Stimulated activated naive CD4-positive, alpha-beta T cell (primary cell): ENCODE results near the gene TMEM242.
"Not testable (repeated sequence)": the region's sequence is repeated elsewhere in the genome, so short reads cannot be mapped to it uniquely, and the experiment has no call there.

Experiments used
- DNase-seq, 6 experiments: peaks; one replicate each; lab custom pipeline; 2025; lab: John Stamatoyannopoulos, UW

TMEM242 gene

DNA sequence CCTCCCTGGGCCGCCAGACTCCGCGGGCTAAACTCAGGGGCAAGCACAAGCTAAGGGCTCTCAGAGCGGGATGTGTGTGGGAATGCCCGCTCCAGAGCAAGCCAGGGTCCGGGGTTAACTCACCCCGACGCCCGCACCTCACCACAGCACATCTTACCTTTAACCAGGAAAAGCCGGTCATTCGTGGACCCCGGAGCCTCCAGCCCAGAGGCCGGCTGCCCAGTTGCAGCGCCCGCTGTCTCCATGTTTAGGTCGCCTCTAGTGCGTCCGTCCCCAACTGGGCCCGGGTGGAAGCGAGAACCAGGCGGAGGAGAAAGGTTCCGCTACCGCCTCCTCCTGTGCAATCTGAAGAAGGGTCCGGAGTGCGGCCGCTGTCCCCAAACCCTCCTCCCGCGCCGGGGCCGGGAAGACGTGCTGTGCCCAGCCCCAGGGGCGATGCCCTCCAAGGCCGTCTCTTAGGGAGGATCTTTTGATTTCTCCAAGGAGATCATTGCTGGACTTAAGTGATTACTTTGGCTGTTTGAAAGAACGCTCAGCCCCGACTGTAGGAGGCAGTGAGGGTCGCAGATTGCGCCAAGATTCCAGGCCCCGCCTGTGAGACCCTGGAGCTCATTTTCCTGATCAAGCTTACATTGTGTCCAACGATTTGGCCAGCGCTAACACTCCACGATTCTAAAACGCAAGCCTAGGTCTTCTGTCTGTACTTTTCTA lies at the start of gene TMEM242:
Gene TMEM242 (minus strand): TSS at position 265 of the 711 bp plus-strand sequence. CDS start 20 bp downstream, at position 245.
- no peak for DNase-seq

- no peak for DNase-seq
These were observed 49.4 kb upstream of the TMEM242 start for GRCh38 chr6:157372501-157373280.

DNA sequence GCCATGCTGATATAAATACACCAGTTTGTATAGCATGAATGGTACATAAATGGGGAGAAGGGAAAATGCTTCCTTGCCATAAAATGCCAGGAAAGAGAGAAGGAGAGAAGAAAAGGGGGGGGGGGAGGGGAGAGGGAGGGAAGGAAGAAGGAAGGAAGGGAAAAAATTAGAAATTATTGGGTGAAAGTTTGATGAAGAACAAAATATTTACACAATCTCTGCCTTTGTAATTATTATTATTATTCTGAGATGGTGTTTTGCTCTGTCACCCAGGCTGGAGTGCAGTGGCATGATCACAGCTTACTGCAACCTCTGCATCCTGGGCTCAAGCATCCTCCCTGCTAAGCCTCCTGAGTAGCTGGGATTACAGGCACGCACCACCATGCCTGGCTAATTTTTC lies 47.4 kb upstream of the TMEM242 start:
- no peak for DNase-seq

DNA sequence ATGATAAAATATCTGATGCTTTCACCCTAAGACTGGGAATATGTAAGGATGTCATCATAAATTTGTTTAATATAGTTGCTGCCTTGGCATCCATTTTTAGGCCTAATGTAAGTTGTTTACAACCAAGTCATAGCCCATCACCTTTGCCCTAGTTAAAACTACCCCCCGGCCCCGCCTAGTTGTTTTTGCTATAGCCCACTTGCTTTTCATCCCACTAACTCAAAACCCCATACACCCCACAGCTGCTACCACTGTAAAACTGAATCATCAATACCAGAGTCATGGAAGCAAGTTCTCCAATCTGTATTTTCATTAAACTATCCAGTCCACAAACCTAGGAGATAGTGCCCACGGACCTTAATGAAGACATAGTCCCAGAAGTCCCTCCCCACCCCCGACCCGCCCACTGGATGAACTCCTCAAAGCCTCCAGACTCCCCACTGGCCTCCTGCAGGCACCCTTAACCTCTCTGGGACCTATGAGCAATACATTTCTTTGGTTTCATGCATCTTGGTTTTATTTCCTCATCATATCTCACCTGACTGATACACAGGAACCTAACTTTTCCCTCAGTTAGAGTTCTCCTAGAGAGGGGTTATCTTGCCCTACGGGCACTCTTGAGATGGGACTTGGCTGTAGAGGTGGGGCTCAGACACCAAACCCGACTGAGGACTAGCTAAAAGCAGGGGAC lies 45.2 kb upstream of the TMEM242 start:
- no peak for DNase-seq

GRCh38 chr6:157366648-157367047 lies 43.3 kb upstream of the TMEM242 start:
- no peak for DNase-seq

GRCh38 chr6:157364705-157365104 lies 41.4 kb upstream of the TMEM242 start:
- no peak for DNase-seq

GRCh38 chr6:157361886-157362285 lies 38.6 kb upstream of the TMEM242 start:
- no peak for DNase-seq

DNA sequence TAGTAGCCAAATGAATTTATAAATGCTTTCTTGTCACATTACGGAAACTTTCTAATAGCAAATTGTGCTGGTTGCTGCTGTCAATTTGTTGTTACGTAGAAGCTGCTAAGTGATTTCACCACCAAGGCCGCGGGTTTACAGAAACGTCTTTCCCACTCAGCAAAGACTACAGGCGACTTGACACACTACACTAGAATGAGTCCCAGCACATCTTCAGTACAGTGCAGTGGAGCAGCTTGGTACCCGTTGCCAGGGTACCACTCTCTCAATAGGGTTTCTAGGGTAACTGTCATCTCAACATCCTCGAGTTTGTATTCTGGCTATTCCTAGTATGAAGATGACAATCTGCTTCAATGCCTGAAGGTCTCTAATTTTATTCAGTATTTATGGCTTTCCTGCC lies 35.0 kb upstream of the TMEM242 start:
- no peak for DNase-seq

GRCh38 chr6:157346373-157346772 lies 23.1 kb upstream of the TMEM242 start:
- no peak for DNase-seq

- DNase-seq: no peak
These were observed 20.4 kb upstream of the TMEM242 start for GRCh38 chr6:157343732-157344131.

GRCh38 chr6:157339432-157339831 lies 16.1 kb upstream of the TMEM242 start:
- no peak for DNase-seq

- no peak for DNase-seq
These were observed 14.4 kb upstream of the TMEM242 start for GRCh38 chr6:157337751-157338150.

GRCh38 chr6:157337276-157337675 lies 14.0 kb upstream of the TMEM242 start:
- DNase-seq: not testable (repeated sequence)

DNA sequence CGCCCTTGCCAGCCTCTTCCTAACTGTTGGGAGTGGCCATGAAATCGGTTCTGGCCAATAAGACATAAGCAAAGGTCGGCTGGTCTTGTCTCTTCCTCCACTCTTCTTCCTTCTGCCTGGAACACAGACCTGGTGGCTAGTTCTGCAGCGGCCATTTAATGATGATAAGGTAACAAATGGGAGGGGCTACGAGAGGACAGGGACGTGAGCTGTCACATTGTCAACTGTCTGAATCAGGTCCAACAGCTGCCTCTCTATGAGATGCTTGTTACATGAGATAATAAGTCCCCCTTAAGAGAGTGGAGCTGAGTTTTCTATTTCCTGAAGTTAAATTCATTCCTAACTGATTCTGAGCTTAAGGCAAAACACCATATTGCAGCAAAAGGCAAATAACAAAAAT lies 12.5 kb upstream of the TMEM242 start:
- DNase-seq: no peak

DNA sequence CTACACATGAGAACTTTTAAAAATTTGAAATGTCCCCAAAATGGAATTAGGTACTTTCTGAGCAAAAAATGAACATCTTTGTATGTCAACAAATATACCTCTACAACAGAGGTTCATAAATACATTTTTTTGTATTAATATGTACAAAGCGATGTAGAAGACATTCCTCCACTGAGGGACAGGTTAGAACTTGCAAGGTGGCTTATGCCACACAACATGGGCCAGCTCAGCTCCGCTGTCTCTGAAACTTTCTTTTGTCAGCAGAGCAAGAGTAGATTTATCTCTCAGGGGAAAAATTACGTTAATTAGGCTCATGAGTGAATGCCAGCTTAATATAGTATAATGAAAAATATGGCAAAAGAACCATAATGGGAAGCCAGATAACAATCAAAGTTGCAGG lies 10.6 kb upstream of the TMEM242 start:
- DNase-seq: no peak

GRCh38 chr6:157333537-157333936 lies 10.2 kb upstream of the TMEM242 start:
- no peak for DNase-seq

- no peak for DNase-seq
These were observed 9.5 kb upstream of the TMEM242 start for GRCh38 chr6:157332813-157333212.

GRCh38 chr6:157330831-157331230 lies 7.5 kb upstream of the TMEM242 start:
- DNase-seq: no peak

- no peak for DNase-seq
These were observed 6.5 kb upstream of the TMEM242 start for GRCh38 chr6:157329829-157330228.

DNA sequence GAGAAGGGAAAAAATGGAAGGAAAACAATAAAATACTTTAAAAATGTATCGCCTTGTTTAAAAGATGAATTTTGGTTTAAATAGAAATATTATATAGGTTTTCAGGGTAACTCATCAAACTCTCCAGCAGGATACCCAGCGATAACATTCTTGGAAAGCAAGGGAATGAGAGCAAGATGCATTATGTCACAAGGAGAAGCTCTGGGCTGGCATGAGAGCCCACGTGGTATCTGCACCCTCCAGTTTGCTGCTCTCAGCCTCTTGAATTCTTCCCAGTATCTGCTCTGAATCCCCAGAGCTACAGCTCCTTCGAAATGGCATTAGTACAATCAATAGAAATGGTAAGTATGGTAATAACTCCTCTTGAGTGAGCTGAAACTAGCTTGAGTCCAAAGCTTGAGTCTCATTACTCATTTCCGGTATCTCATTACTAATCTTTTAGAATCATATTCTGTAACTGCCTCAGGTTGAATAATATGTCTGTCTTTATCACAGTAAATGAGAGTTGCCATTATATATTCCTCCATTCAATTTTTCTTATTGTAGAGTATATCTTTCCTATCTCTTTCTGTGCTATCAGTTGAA lies 4.9 kb upstream of the TMEM242 start:
- no peak for DNase-seq

GRCh38 chr6:157326979-157327378 lies 3.7 kb upstream of the TMEM242 start:
- no peak for DNase-seq

GRCh38 chr6:157325069-157325805 lies 1.9 kb upstream of the TMEM242 start:
- DNase-seq: no peak
